Hepatocyte (in vitro differentiated cells): Measurements from ENCODE around the gene DIP2B. TPM values are rescaled to one million over a fixed set of nuclear protein-coding genes. Genes with fewer than 3 reads are reported as not detected.
"Not testable (repeated sequence)": the region's sequence is repeated elsewhere in the genome, so short reads cannot be mapped to it uniquely, and the experiment has no call there.

Experiments used
- DNase-seq: peaks from one replicate; pipeline ENCODE4 v3.0.0-alpha.2; 2016; ENCODE audit warnings: low spot score
- H2AFZ ChIP-seq: fragments of 200-600 bp; sonication (generic); 2 replicates; pipeline ENCODE4 v1.6.0; 2016; ENCODE audit warnings: antibody characterized with exemption, mild to moderate bottlenecking
- H3K27ac ChIP-seq: fragments of 200-600 bp; sonication (generic); 2 replicates; pipeline ENCODE4 v1.5.1; 2016; ENCODE audit warnings: mild to moderate bottlenecking
- H3K27me3 ChIP-seq: fragments of 200-600 bp; sonication (generic); 2 replicates; pipeline ENCODE4 v1.6.1; 2016
- H3K36me3 ChIP-seq: fragments of 200-600 bp; sonication (generic); replicated peaks from 2 replicates; pipeline ENCODE4 v1.5.1; 2016; ENCODE audit warnings: low read depth; ENCODE audit not compliant: insufficient read depth
- H3K4me1 ChIP-seq: fragments of 200-600 bp; sonication (generic); 2 replicates; pipeline ENCODE4 v1.5.1; 2016; ENCODE audit warnings: mild to moderate bottlenecking, moderate library complexity; ENCODE audit not compliant: insufficient read depth
- H3K4me2 ChIP-seq: fragments of 200-600 bp; sonication (generic); 2 replicates; pipeline ENCODE4 v1.6.0; 2016
- H3K4me3 ChIP-seq: fragments of 200-600 bp; sonication (generic); 2 replicates; pipeline ENCODE4 v1.5.1; 2016; ENCODE audit warnings: mild to moderate bottlenecking
- H3K79me2 ChIP-seq: fragments of 200-600 bp; sonication (generic); 2 replicates; pipeline ENCODE4 v1.6.0; 2017; ENCODE audit warnings: mild to moderate bottlenecking
- H3K9me2 ChIP-seq: fragments of 200-600 bp; sonication (generic); replicated peaks from 2 replicates; pipeline ENCODE4 v1.6.0; 2017; ENCODE audit warnings: mild to moderate bottlenecking; ENCODE audit not compliant: insufficient read depth
- H3K9me3 ChIP-seq: fragments of 200-600 bp; sonication (generic); 2 replicates; pipeline ENCODE4 v1.5.1; 2016; ENCODE audit warnings: low read depth, mild to moderate bottlenecking
- H4K20me1 ChIP-seq: fragments of 200-600 bp; sonication (generic); 2 replicates; pipeline ENCODE4 v1.6.0; 2016; ENCODE audit warnings: mild to moderate bottlenecking; ENCODE audit not compliant: insufficient read depth, poor library complexity, severe bottlenecking
- CTCF ChIP-seq: fragments of 200-600 bp; sonication (generic); IDR thresholded peaks from 2 replicates; pipeline ENCODE4 v1.5.1; 2016; ENCODE audit warnings: antibody characterized with exemption, mild to moderate bottlenecking; ENCODE audit not compliant: poor library complexity
- EZH2 ChIP-seq: fragments of 200-600 bp; sonication (generic); IDR thresholded peaks from 2 replicates; pipeline ENCODE4 v1.6.1; 2016; ENCODE audit warnings: antibody characterized with exemption, mild to moderate bottlenecking, borderline replicate concordance
- EZH2phosphoT487 ChIP-seq: fragments of 200-600 bp; sonication (generic); IDR thresholded peaks from one replicate; pipeline ENCODE4 v1.6.1; 2018; ENCODE audit warnings: antibody characterized with exemption, mild to moderate bottlenecking, low read depth, moderate library complexity; ENCODE audit not compliant: unreplicated experiment, severe bottlenecking
- WGBS: methylation state at CpG from one replicate; pipeline ENCODE4 v1.1.6; 2016; ENCODE audit warnings: low lambda C conversion rate; ENCODE audit errors: missing lambda C conversion rate; 5-methylcytosine and 5-hydroxymethylcytosine counted together
- polyA plus RNA-seq: library from polyadenylated mRNA; unstranded; fragments of >200 nt; fragmentation: Nextera tagmentation; extraction: Ambion mirVana; gene quantifications from 2 replicates; pipeline ENCODE4 v1.2.1, GENCODE V29; 2016
- total RNA-seq: library from RNA; depleted of rRNA; stranded (reverse); fragments of >200 nt; gene quantifications from 2 replicates; pipeline ENCODE4 v1.2.3, GENCODE V29; 2014

DIP2B gene
- total and polyA plus RNA-seq, 2 experiments from 2014 or later = 10.5 to 31.8 TPM

GRCh38 chr12:50678650-50679365, 174.0 kb downstream of the DIP2B start:
- WGBS = 90% methylated on average over 4 of the region's 4 CpGs
- Histone ChIP-seq H3K36me3 (peaks cover 3% of the 10 kb centered on the region), H3K79me2 (no peaks in the 10 kb centered on the region), H2AFZ (no peak overlapping the region), H3K4me2 (no peak overlapping the region), H3K9me2 (no peaks in the 10 kb centered on the region), H3K4me3 (no peak overlapping the region), H3K4me1 (no peaks in the 10 kb centered on the region), H3K27me3 (no peaks in the 10 kb centered on the region), H3K9me3 (no peaks in the 10 kb centered on the region), H4K20me1 (no peaks in the 10 kb centered on the region), H3K27ac (no peak overlapping the region)
- TF ChIP-seq CTCF (no peak), EZH2 (no peak), EZH2phosphoT487 (no peak)
- no peak for DNase-seq

- no peak for TF ChIP-seq EZH2
- TF ChIP-seq CTCF = no peak
- no peak for TF ChIP-seq EZH2phosphoT487
- no peaks in the 10 kb centered on the region for H3K27me3 ChIP-seq
- H3K79me2 ChIP-seq = no peaks in the 10 kb centered on the region
- no peaks in the 10 kb centered on the region for H4K20me1 ChIP-seq
- WGBS = 93% methylated on average over 1 of the region's 1 CpG
- H3K4me2 ChIP-seq = no peak overlapping the region
- H3K9me2 ChIP-seq = no peaks in the 10 kb centered on the region
- no peaks in the 10 kb centered on the region for H3K4me1 ChIP-seq
- no peak for DNase-seq
- H3K4me3 ChIP-seq = no peak overlapping the region
- H3K9me3 ChIP-seq = no peaks in the 10 kb centered on the region
- H3K36me3 ChIP-seq = peaks cover 3% of the 10 kb centered on the region
- no peak overlapping the region for H3K27ac ChIP-seq
- H2AFZ ChIP-seq = no peak overlapping the region
Observed at GRCh38 chr12:50679612-50680011, 174.8 kb downstream of the DIP2B start.

DNA sequence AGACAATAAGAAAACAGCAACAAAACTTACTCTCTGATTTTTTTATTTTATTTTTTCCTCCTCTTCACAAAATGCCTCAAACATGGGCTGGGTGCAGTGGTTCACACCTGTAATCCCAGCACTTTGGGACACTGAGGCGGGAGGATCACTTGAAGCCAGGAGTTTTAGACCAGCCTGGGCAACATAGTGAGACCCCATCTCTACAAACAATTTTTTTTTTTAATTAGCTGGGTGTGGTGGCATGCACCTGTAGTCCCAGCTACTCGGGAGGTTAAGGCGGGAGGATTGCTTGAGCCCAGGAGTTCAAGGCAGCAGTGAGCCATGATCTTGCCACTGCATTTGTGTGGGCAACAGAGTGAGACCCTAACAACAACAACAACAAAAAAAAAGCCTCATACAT, 176.3 kb downstream of the DIP2B start:
- not testable (repeated sequence) for H3K4me2 ChIP-seq, H4K20me1 ChIP-seq, H3K27ac ChIP-seq, H3K36me3 ChIP-seq, H3K27me3 ChIP-seq, H3K9me2 ChIP-seq, H3K4me3 ChIP-seq, H3K79me2 ChIP-seq, H2AFZ ChIP-seq, H3K4me1 ChIP-seq, H3K9me3 ChIP-seq, DNase-seq
- WGBS = 99% methylated on average over 3 of the region's 3 CpGs

GRCh38 chr12:50685641-50686040, 180.9 kb downstream of the DIP2B start:
- TF ChIP-seq EZH2 (no peak), EZH2phosphoT487 (no peak), CTCF (no peak)
- Histone ChIP-seq H2AFZ (no peak overlapping the region), H3K4me2 (no peak overlapping the region), H3K4me1 (no peaks in the 10 kb centered on the region), H3K36me3 (no peaks in the 10 kb centered on the region), H3K27ac (no peak overlapping the region), H3K9me3 (no peaks in the 10 kb centered on the region), H3K9me2 (no peaks in the 10 kb centered on the region), H3K27me3 (no peaks in the 10 kb centered on the region), H3K79me2 (no peaks in the 10 kb centered on the region), H3K4me3 (no peak overlapping the region), H4K20me1 (no peaks in the 10 kb centered on the region)
- WGBS = 88% methylated on average over 1 of the region's 1 CpG
- no peak for DNase-seq
